ENCODE results near the gene BBOX1. TPM values are rescaled to one million over a fixed set of nuclear protein-coding genes. Genes with fewer than 3 reads are reported as not detected.
"Not testable (repeated sequence)": the region's sequence is repeated elsewhere in the genome, so short reads cannot be mapped to it uniquely, and the experiment has no call there.

Gene BBOX1
- total and polyA plus RNA-seq, 2 of the 4 experiments (the other 2 are of a cell fraction) = not detected

DNA sequence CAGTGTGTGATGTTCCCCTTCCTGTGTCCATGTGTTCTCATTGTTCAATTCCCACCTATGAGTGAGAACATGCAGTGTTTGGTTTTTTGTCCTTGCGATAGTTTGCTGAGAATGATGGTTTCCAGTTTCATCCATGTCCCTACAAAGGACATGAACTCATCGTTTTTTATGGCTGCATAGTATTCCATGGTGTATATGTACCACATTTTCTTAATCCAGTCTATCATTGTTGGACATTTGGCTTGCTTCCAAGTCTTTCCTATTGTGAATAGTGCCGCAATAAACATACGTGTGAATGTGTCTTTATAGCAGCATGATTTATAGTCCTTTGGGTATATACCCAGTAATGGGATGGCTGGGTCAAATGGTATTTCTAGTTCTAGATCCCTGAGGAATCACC, 134.9 kb downstream of the BBOX1 start:
- not testable (repeated sequence) for H3K4me3 ChIP-seq (ENCODE audit: insufficient read depth, low read depth, low read length)

More for the DNA sequence above, 134.9 kb downstream of the BBOX1 start:
- in situ Hi-C loops (cut with MboI; ENCODE audit: low sequenced_read_pairs); H3K23ac ChIP-seq (ENCODE audit: low read depth, low read length); H3K36me3 ChIP-seq (ENCODE audit: control insufficient read depth, insufficient read depth, low read length); intact Hi-C loops (cut with micrococcal nuclease); H2BK15ac ChIP-seq (ENCODE audit: low read depth, low read length); H3K4me1 ChIP-seq (ENCODE audit: control insufficient read depth, insufficient read depth, low read length); H3K9me3 ChIP-seq (ENCODE audit: control insufficient read depth, insufficient read depth, low read length); BruUV-seq (replicated peaks); H2AK9ac ChIP-seq (replicated peaks; ENCODE audit: low read depth, low read length, poor library complexity); H3K9ac ChIP-seq (ENCODE audit: low read depth, low read length); H2AK5ac ChIP-seq (ENCODE audit: low read depth, low read length); H4K20me1 ChIP-seq (ENCODE audit: insufficient read depth, low read length); DNase-seq; POLR2A ChIA-PET (ENCODE audit: unreplicated experiment); H3K4me2 ChIP-seq (ENCODE audit: low read depth, low read length); H4K5ac ChIP-seq (ENCODE audit: low read depth, low read length); H3K18ac ChIP-seq (ENCODE audit: low read depth, low read length); H4K91ac ChIP-seq (ENCODE audit: insufficient read depth, low read depth, low read length); H4K8ac ChIP-seq (ENCODE audit: low read depth in 2 of 2, low read length in 2 of 2); H3K79me1 ChIP-seq (ENCODE audit: low read depth in 1 of 2, low read length in 2 of 2); H3K27ac ChIP-seq (ENCODE audit: insufficient read depth, low read length); H3K14ac ChIP-seq (replicated peaks; ENCODE audit: low read depth, low read length); H3K56ac ChIP-seq (ENCODE audit: extremely low read depth, insufficient read depth, low read length); ATAC-seq (ENCODE audit: low read depth); CTCF ChIA-PET; H3K9me1 ChIP-seq (ENCODE audit: insufficient read depth, low read length); H2AFZ ChIP-seq (replicated peaks; ENCODE audit: low read length, poor library complexity); H2BK120ac ChIP-seq (ENCODE audit: low read depth, low read length); H3K4ac ChIP-seq (ENCODE audit: low read depth, low read length); H2BK20ac ChIP-seq (ENCODE audit: low read depth, low read length); H2BK5ac ChIP-seq (ENCODE audit: low read depth, low read length, poor library complexity, severe bottlenecking): not testable (repeated sequence)
- H3K27me3 ChIP-seq (ENCODE audit: control insufficient read depth, insufficient read depth, low read length) = peaks cover 24% of the 10 kb centered on the region
- WGBS, 2 experiments (ENCODE audit: extremely low coverage in 2 of 2, insufficient read length in 1 of 2) = no CpG with 5 or more reads among the region's 4 CpGs
- dilution Hi-C loops (cut with HindIII; ENCODE audit: low sequenced_read_pairs, unreplicated experiment) = loop anchor here (25.0 kb wide), 1 partner anchor 312 kb away; no protein-coding TSS in a partner anchor

Other genes with a start within 250 kb of the BBOX1 start
- gene FIBIN, start 46.7 kb upstream of the BBOX1 start, total RNA-seq (2012; rRNA removed) = 5.7 and 7.5 TPM in 2 replicates
- gene FIBIN, start 46.7 kb upstream of the BBOX1 start, polyA plus RNA-seq (2012; rRNA removed) = 5.3 and 6.1 TPM in 2 replicates

Data from IMR-90 (cell line).